GM12891 (cell line): ENCODE results near the gene GAD2.

ENCODE experiments used
- PAX5 ChIP-seq: IDR thresholded peaks from 2 replicates; pipeline ENCODE4 v1.6.1; 2011; ENCODE audit warnings: low read length, moderate library complexity, mild to moderate bottlenecking; ENCODE audit not compliant: insufficient read depth, severe bottlenecking
- POLR2A ChIP-seq: IDR thresholded peaks from 2 replicates; pipeline ENCODE4 v1.6.1; 2011; ENCODE audit warnings: low read depth, low read length, control low read depth
- POLR2AphosphoS5 ChIP-seq: IDR thresholded peaks from 2 replicates; pipeline ENCODE4 v1.6.1; 2011; ENCODE audit warnings: low read depth, low read length, control low read depth
- POU2F2 ChIP-seq: IDR thresholded peaks from 2 replicates; pipeline ENCODE4 v1.6.1; 2011; ENCODE audit warnings: low read depth, mild to moderate bottlenecking, control low read depth, low read length, moderate library complexity
- SPI1 ChIP-seq: IDR thresholded peaks from 2 replicates; pipeline ENCODE4 v1.6.1; 2011; ENCODE audit warnings: low read depth, low read length, control low read depth
- TAF1 ChIP-seq: IDR thresholded peaks from 2 replicates; pipeline ENCODE4 v1.6.1; 2011; ENCODE audit warnings: low read depth, low read length, control low read depth

DNA sequence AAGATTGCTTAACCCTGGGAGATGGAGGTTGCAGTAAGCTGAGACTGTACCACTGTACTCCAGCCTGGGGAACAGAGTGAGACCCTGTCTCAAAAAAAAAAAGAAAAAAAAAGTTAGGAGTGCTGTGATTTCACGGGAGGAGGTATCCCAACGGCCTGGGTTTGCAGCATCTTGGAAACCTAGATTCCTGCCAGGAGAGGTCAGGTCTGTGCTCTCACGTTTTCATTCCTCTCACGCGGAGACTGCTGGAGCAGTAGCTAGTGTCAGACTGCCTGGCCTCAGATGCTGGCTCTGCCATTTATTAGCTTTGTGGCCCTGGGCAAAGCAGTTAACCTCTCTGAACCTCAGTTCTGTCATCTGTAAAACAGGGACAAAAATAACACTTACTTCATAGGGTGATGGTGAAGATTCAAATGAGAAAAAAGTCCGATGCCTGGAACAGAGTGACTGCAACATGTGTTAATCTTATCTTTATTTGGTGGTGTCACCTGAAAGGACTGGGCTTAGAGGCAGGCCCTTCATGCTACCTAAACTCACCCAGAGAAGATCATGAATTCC, 94.9 kb downstream of the GAD2 start:
- no peak for TF ChIP-seq POLR2A
- no peak for TF ChIP-seq POLR2AphosphoS5
- no peak for TF ChIP-seq TAF1
- TF ChIP-seq POU2F2 = no peak
- TF ChIP-seq PAX5 = no peak
- no peak for TF ChIP-seq SPI1
